NCI-H2196 treated with DMSO at 0.1 percent for 48 hours (cell line): ENCODE measurements around the gene SERINC5.

Source experiments
- DNase-seq: peaks from one replicate; lab custom pipeline; 2025; ENCODE audit not compliant: unreplicated experiment; lab: John Stamatoyannopoulos, UW

The SERINC5 gene

GRCh38 chr5:80255431-80255810 lies 427 bp downstream of the SERINC5 start:
- no peak for DNase-seq

GRCh38 chr5:80254767-80255430 lies 949 bp downstream of the SERINC5 start:
- no peak for DNase-seq

DNA sequence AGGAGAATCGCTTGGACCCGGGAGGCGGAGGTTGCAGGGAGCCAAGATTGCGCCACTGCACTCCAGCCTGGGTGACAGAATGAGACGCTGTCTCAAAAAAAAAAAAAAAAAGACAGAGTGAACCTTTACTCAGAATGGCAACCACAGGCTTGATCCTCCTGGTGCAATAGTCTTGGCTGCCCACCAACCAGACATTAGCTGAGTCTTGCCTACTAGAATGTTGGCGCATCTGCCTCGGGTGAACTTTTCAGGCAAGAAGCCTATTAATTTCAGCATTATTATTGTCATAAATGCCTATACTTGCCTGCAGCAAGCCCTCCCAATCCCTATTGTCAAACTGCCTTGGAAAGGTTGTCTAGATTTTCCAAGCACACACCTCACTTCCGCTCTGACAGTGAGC lies 4.2 kb downstream of the SERINC5 start:
- no peak for DNase-seq

DNA sequence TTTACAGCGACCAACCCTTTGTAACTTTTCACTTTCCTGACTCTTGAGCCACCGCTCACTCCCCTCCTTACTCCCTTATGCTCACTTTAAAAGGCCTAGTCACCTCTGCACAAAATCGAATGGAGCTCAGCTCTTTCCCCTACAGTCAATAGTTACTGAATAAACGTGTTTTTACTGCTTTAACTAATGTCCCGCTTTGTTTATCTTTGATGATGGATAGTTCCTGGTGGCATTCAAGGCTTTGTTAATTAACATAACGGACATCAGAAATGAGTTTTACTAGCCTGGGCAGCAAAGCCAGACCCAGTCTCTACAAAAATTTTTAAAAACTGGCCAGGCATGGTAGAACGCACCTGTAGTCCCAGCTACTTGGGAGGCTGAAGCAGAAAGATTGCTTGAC lies 5.0 kb downstream of the SERINC5 start:
- no peak for DNase-seq

DNA sequence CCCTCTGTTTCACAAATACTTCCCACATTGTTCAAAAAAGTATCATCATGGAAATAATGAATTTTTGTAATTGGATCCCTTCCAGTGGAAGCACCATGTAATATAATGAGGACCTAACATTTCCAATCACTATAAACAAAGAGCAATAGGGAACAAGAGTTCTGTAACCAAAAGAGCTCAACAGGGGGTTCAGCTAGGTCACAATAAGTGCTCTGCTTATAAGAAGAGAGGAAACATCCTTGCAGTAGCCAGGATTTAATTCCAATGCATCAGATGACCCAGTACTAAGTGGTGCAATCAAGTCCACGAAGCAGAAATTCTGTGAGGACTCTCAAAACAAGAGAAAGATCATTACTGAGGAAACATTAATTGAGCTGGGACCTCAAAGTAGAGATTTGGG lies 5.9 kb downstream of the SERINC5 start:
- no peak for DNase-seq

DNA sequence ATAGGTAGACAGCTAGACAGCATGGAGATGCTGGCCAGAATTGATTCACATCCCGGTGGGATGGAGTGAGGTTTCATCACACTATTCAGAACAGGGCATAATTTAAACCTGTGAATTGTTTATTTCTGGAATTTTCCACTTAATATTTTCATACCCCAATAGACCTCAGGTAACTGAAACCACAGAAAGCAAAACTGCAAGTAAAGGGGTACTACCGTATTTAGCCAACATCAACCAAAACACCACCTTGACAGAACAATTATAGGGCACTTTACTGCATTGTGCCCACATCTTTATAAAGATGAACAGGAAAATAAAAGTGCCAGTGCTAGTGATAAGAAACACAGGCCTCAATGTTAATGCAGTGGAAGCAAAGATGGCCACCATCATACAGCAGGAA lies 7.5 kb downstream of the SERINC5 start:
- DNase-seq: no peak

- no peak for DNase-seq
Observed at GRCh38 chr5:80246995-80247729, 8.7 kb downstream of the SERINC5 start.

GRCh38 chr5:80246001-80246758 lies 9.7 kb downstream of the SERINC5 start:
- no peak for DNase-seq

GRCh38 chr5:80243567-80243966 lies 12.3 kb downstream of the SERINC5 start:
- no peak for DNase-seq

DNA sequence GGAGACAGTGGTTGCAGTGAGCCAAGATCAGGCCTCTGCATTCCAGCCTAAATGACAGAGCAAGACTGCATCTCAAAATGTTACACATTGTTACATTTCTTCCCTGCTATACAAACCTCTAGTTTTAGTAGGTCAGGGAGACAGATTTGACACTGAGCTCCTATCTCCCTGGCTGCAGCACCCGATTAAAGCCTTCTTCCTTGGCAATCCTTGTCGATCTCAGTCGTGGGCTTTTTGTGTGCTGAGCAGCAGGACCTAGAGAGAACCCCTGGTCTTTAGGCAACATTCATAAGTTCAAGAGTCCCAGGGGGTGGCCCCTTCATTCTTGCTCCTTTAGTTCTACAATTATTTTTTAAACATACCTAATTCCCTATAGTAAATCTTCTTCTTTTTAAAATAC lies 13.0 kb downstream of the SERINC5 start:
- no peak for DNase-seq

DNA sequence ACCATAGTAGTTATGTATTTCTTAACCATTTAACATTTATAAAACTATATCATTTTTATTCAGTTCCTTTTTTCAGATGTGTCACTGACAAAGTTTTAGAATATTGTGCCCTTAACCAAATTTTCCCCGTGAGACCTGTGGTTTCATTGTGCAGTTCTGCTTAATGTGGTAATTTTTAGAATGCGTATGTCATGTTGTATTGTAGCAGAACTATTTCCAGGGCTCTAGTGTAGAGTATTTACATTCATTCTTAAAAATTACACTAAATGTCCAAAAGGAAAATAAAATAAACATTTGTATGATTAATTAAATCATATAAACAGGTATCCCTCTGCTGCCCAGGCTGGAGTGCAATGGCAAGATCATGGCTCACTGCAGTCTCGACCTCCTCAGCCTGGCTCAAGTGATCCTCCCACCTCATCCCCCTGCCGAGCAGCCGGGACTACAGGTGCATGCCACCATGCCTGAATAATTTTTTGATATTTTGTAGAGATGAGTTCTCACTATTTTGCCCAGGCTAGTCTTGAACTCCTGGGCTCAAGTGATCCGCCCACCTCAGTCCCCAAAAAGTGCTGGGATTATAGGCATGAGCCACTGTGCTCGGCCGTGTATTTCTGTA lies 15.4 kb downstream of the SERINC5 start:
- DNase-seq: no peak

- no peak for DNase-seq
Observed at GRCh38 chr5:80239680-80240367, 16.0 kb downstream of the SERINC5 start.

GRCh38 chr5:80238778-80239679 lies 16.8 kb downstream of the SERINC5 start:
- DNase-seq: no peak

DNA sequence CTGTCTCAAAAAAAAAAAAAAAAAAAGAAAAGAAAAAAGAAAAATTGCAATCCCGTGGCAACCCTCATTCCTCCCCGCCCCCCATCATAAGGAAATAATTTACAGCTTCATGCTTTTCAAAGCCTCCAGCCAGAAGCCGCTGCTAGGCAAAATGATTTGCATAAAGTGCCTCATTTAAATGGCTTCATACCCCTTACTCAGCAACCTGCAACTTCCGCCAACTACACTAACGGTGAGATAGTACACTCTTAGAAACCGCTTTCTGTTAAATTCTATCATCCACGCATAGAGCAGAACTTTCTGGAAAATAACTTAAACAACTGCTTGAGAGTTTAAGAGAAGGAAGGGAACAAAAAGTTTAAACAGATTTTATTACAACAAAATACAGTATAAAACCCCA lies 17.8 kb downstream of the SERINC5 start:
- no peak for DNase-seq

DNA sequence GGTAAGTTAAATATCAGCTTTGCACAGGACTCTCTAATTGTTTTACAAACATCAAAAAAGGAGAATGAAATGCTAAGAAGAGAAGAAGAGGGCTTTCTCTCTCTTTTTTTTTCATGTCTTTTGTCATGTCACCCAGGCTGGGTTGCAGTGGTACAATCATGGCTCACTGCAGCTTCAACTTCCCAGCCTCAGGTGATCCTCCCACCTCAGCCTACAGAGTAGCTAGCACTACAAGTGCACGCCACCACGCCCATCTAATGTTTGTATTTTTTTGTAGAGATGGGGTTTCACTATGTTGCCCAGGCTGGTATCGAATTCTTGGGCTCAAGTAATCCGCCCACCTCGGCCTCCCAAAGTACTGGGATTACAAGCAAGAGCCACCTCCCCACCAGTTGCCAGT lies 18.6 kb downstream of the SERINC5 start:
- no peak for DNase-seq

- no peak for DNase-seq
Observed at GRCh38 chr5:80234116-80234948, 21.5 kb downstream of the SERINC5 start.

- DNase-seq: no peak
Observed at GRCh38 chr5:80231693-80232092, 24.2 kb downstream of the SERINC5 start.

DNA sequence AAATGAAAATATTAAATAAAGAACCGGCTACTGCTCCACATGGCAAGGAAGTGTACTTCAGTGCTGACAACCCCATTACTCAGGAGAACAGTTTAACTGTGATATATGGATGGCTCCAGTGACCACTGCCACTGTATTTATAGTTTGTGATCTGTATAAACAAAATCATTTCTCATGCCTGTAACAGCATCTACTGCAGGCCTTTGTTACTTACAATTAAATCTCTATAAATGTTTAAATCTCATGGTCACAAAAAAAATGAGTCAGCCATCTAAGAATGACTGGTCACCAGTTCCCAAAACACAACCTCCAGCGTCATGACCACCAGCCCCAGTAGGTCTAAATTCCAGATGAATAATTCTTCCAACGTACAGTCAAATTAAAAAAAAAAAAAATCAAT lies 24.6 kb downstream of the SERINC5 start:
- no peak for DNase-seq

DNA sequence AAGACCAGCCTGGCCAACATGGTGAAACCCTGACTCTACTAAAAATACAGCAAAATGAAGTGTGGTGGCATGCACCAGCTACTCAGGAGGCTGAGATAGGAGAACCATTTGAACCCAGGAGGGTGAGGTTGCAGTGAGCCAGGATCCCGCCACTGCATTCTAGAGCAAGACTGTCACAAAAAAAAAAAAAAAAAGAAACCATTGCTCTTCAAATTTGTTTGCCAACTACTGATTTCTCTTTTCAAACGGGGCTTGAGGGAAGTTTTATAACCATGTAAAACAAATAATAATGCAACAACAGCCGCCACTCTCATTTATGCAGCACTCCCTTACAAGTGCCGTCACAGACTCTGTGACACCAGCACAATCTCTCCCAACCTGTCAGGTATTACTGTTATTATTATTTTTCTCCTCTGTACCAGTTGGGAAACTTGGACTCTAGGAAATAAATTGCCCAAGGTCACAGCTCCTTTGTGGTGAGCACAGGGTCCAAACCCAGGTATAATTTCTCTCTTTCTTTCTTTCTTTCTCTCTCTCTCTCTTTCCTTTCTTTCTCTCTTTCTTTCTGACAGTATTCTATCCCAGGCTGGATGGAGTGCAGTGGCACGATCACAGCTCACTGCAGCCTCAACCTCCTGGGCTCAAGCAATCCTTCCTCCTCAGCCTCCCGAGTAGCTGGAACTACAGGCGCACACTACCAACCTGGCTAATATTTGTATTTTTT lies 25.4 kb downstream of the SERINC5 start:
- DNase-seq: no peak
